Neuronal stem cell (in vitro differentiated cells): ENCODE results near the gene CABLES2.

Experiments used
- DNase-seq: peaks from one replicate; pipeline ENCODE4 v3.0.0-alpha.2; 2013; ENCODE audit warnings: low spot score
- H2AFZ ChIP-seq: one replicate; pipeline ENCODE4 v1.6.1; 2013; ENCODE audit warnings: mild to moderate bottlenecking, low read length, inconsistent platforms
- H2AK5ac ChIP-seq: 2 replicates; pipeline ENCODE4 v1.6.1; 2013; ENCODE audit warnings: low read depth, mild to moderate bottlenecking, inconsistent platforms, low read length, moderate library complexity, mixed read lengths
- H2BK120ac ChIP-seq: 2 replicates; pipeline ENCODE4 v1.6.1; 2013; ENCODE audit warnings: low read depth, mild to moderate bottlenecking, inconsistent platforms, low read length, moderate library complexity, mixed read lengths
- H2BK12ac ChIP-seq: one replicate; pipeline ENCODE4 v1.6.1; 2013; ENCODE audit warnings: low read length, inconsistent platforms
- H2BK15ac ChIP-seq: 2 replicates; pipeline ENCODE4 v1.6.1; 2013; ENCODE audit warnings: mild to moderate bottlenecking, low read length, inconsistent platforms, mixed read lengths
- H2BK5ac ChIP-seq: one replicate; pipeline ENCODE4 v1.6.1; 2013; ENCODE audit warnings: inconsistent platforms, mild to moderate bottlenecking, low read length, moderate library complexity
- H3K14ac ChIP-seq: one replicate; pipeline ENCODE4 v1.6.1; 2013; ENCODE audit warnings: low read length, inconsistent platforms
- H3K18ac ChIP-seq: 2 replicates; pipeline ENCODE4 v1.6.1; 2013; ENCODE audit warnings: low read length, inconsistent platforms
- H3K23ac ChIP-seq: 2 replicates; pipeline ENCODE4 v1.6.1; 2013; ENCODE audit warnings: low read depth, mild to moderate bottlenecking, mixed read lengths, low read length, inconsistent platforms; ENCODE audit not compliant: poor library complexity
- H3K27ac ChIP-seq: replicated peaks from 3 replicates; pipeline ENCODE4 v1.5.1; 2013; ENCODE audit warnings: low read length, inconsistent platforms
- H3K27me3 ChIP-seq, 3 experiments: 2 replicates each; pipeline ENCODE4 v1.6.1; 2013; ENCODE audit warnings: low read length in 3 of 3, mild to moderate bottlenecking in 2 of 3, inconsistent platforms in 1 of 3, low read depth in 1 of 3, mixed read lengths in 1 of 3, moderate library complexity in 1 of 3; ENCODE audit not compliant: control insufficient read depth in 3 of 3, insufficient read depth in 3 of 3
- H3K36me3 ChIP-seq, 2 donors: replicated peaks in 1 of 2; 2 replicates each; pipeline ENCODE4 v1.6.1; 2013; ENCODE audit warnings: low read length in 2 of 2; ENCODE audit not compliant: control insufficient read depth in 2 of 2, insufficient read depth in 2 of 2
- H3K4ac ChIP-seq: 2 replicates; pipeline ENCODE4 v1.6.1; 2013; ENCODE audit warnings: inconsistent platforms, mild to moderate bottlenecking, low read length, moderate library complexity
- H3K4me1 ChIP-seq, 2 donors: 1 replicate in 1 of 2; 2 replicates in 1 of 2; pipeline ENCODE4 v1.6.1; 2013; ENCODE audit warnings: low read length in 2 of 2, low read depth in 1 of 2; ENCODE audit not compliant: control insufficient read depth in 2 of 2, insufficient read depth in 1 of 2
- H3K4me2 ChIP-seq: one replicate; pipeline ENCODE4 v1.6.1; 2013; ENCODE audit warnings: mild to moderate bottlenecking, low read length, inconsistent platforms; ENCODE audit not compliant: insufficient read depth, poor library complexity, severe bottlenecking
- H3K4me3 ChIP-seq, 2 donors: 2 replicates each; pipeline ENCODE4 v1.5.1; 2013; ENCODE audit warnings: low read length in 2 of 2, mild to moderate bottlenecking in 2 of 2, inconsistent platforms in 1 of 2, moderate library complexity in 1 of 2
- H3K79me1 ChIP-seq: one replicate; pipeline ENCODE4 v1.6.1; 2013; ENCODE audit warnings: low read depth, mild to moderate bottlenecking, inconsistent platforms, low read length, moderate library complexity
- H3K9ac ChIP-seq: one replicate; pipeline ENCODE4 v1.6.1; 2013; ENCODE audit warnings: mild to moderate bottlenecking, low read depth, low read length, inconsistent platforms; ENCODE audit not compliant: poor library complexity
- H3K9me3 ChIP-seq, 2 donors: replicated peaks in 1 of 2; 2 replicates each; pipeline versions ENCODE3 to v1.6.1; 2013; ENCODE audit warnings: low read length in 2 of 2, mild to moderate bottlenecking in 2 of 2, inconsistent platforms in 1 of 2, low read depth in 1 of 2, mixed read lengths in 1 of 2, moderate library complexity in 1 of 2; ENCODE audit not compliant: control insufficient read depth in 2 of 2, insufficient read depth in 1 of 2
- H4K8ac ChIP-seq: one replicate; pipeline ENCODE4 v1.6.1; 2013; ENCODE audit warnings: low read depth, mild to moderate bottlenecking, inconsistent platforms, low read length, moderate library complexity
- H4K91ac ChIP-seq: one replicate; pipeline ENCODE4 v1.6.1; 2013; ENCODE audit warnings: low read length, low read depth, mild to moderate bottlenecking, inconsistent platforms; ENCODE audit not compliant: poor library complexity
- WGBS, 2 donors: extraction: QIAGEN DNeasy Blood & Tissue Kit; methylation state at CpG; one replicate each; pipeline ENCODE4 v1.1.7; 2013; ENCODE audit warnings: missing lambda C conversion rate in 2 of 2, mixed read lengths in 1 of 2; ENCODE audit not compliant: insufficient read length in 2 of 2, insufficient replicate concordance in 1 of 2; ENCODE audit errors: extremely low coverage in 2 of 2; 5-methylcytosine and 5-hydroxymethylcytosine counted together

CABLES2 gene

DNA sequence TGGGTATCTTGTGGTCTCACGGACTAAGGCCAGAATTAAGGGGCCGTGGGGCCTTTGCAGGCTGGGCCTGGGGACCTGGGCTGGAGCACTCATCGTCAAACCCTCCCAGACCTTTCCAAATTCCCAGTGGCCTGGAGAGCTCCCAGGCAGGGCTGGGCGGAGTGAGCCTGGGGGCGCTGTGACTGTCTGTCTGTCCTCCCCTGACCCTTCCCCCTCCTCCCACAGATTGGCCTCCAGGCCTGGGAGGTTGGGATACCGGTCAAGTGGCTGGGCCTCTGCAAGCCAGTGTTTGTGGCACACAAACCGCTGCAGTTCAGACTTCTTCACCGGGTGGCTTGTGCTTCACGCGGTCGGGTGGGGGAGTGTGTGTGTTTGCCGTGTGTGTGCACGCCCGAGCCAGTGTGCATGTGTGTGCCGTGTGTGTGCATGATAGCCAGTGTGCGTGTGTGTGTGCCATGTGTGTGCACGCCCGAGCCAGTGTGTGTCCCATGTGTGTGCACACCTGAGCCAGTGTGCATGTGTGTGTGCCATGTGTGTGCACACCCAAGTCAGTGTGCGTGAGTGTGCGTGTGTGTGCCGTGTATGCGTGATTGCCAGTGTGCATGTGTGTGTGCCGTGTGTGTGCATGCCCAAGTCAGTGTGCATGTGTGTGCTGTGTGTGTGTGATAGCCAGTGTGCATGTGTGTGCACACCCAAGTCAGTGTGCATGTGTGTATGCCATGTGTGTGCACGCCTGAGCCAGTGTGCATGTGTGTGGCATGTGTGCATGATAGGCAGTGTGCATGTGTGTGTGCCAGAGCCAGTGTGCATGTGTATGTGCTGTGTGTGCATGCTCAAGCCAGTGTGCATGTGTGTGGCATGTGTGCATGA, 14.0 kb upstream of the CABLES2 start:
- peaks cover 0 to 5% of the 10 kb centered on the region in 2 donors for H3K9me3 ChIP-seq
- peaks cover 0 to 35% (median 0%) of the 10 kb centered on the region in 3 experiments for H3K27me3 ChIP-seq
- H2AFZ ChIP-seq = no peak overlapping the region
- no CpG with 5 or more reads among the region's 24 CpGs for WGBS, 2 donors
- H2BK5ac ChIP-seq = no peak overlapping the region
- no peak overlapping the region for H2BK120ac ChIP-seq
- H3K23ac ChIP-seq = peak overlapping the region; percentile 95
- no peaks in the 10 kb centered on the region for H3K36me3 ChIP-seq
- no peak overlapping the region for H3K4me2 ChIP-seq
- H3K9ac ChIP-seq = peak overlapping the region; percentile 37
- peak overlapping the region; percentile 97 for H3K14ac ChIP-seq
- no peak overlapping the region for H3K4ac ChIP-seq
- H4K8ac ChIP-seq = peak overlapping the region; percentile 50
- H3K18ac ChIP-seq = peak overlapping the region; percentile 85
- H2AK5ac ChIP-seq = peak overlapping the region; percentile 4
- peak overlapping the region in 1 of 2 donors; percentile 51 for H3K4me3 ChIP-seq
- H3K27ac ChIP-seq = no peak overlapping the region
- H3K4me1 ChIP-seq = peaks cover 0 to 3% of the 10 kb centered on the region in 2 donors
- no peak for DNase-seq
- H2BK12ac ChIP-seq = peak overlapping the region; percentile 36
- H4K91ac ChIP-seq = peak overlapping the region; percentile 11
- peaks cover 5% of the 10 kb centered on the region for H3K79me1 ChIP-seq
- H2BK15ac ChIP-seq = no peak overlapping the region

DNA sequence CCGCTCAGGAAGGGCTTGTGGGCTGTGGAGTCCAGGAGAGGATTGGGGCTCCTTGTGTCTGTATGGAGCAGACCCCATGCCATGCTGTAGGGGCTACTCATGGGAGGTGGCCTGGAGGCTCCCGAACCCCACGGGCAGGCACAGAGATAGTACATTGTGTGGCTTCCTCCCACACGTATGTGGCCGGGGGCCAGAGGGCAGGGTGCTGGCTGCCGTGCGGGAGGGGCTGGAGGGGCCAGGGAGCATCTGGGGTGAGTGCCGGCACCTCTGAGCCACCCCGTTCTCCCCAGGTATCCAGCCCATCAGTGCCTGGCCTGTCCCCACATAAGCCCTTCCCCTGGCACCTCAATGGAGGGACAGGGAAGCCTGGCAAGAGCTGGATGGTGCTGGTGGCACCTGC, 12.7 kb upstream of the CABLES2 start:
- H2AFZ ChIP-seq = no peak overlapping the region
- peak overlapping the region; percentile 64 for H3K18ac ChIP-seq
- H3K4me2 ChIP-seq = no peak overlapping the region
- no peak overlapping the region for H4K91ac ChIP-seq
- no peak overlapping the region for H4K8ac ChIP-seq
- peaks cover 5% of the 10 kb centered on the region for H3K79me1 ChIP-seq
- H2AK5ac ChIP-seq = peak overlapping the region; percentile 70
- H2BK120ac ChIP-seq = peak overlapping the region; percentile 61
- H3K4ac ChIP-seq = no peak overlapping the region
- H3K4me3 ChIP-seq = no peak overlapping the region
- H2BK12ac ChIP-seq = no peak overlapping the region
- peaks cover 0 to 41% (median 0%) of the 10 kb centered on the region in 3 experiments for H3K27me3 ChIP-seq
- H3K9ac ChIP-seq = no peak overlapping the region
- H3K23ac ChIP-seq = no peak overlapping the region
- no peak for DNase-seq
- H2BK15ac ChIP-seq = no peak overlapping the region
- H3K14ac ChIP-seq = peak overlapping the region; percentile 82
- WGBS, 2 donors = no CpG with 5 or more reads among the region's 9 CpGs
- H3K4me1 ChIP-seq = peaks cover 0 to 3% of the 10 kb centered on the region in 2 donors
- no peak overlapping the region for H3K27ac ChIP-seq
- H3K9me3 ChIP-seq = peaks cover 0 to 5% of the 10 kb centered on the region in 2 donors
- H3K36me3 ChIP-seq = no peaks in the 10 kb centered on the region
- no peak overlapping the region for H2BK5ac ChIP-seq

DNA sequence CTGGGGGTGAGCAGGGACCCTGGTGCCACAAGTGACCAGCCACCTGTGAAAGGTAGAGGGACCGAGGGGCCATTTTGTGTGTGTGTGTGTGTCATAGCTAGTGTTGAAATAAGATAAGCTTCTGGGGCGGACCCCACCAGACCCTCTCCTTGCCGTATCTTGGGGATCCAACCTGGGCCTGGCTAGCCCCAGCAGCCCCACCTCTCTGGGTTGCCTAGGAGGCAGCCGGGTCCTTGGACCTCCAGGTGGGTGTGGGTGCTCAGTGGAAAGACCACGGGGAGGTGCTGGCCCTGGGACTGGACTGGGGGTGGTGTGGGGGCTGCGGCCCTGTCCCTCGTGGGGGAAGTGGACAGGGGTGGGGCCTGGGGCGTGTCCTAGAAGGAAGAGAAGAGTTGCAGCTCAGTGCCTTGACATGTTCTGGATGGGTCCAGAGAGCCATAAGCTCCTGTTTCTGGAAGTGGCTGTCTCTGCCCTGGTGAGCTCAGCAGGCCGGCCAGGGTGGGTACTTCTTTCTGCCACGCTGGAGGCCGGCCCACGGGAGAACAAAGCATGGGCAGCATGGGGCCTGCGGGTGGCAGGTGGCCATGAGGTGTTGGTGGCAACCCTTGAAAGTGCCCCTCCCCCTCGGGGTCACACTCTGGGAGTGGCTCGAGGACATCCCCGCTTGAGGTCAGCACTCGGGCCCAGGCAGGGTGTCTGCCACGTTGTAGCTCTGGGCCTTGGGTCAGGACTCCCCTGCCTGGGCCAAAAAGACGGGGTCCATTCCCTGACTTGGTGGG, 11.8 kb upstream of the CABLES2 start:
- Histone ChIP-seq H3K36me3 (no peaks in the 10 kb centered on the region), H3K79me1 (peaks cover 3% of the 10 kb centered on the region), H3K4ac (no peak overlapping the region), H3K18ac (peak overlapping the region; percentile 48), H3K4me1 (peaks cover 0 to 3% of the 10 kb centered on the region in 2 donors), H3K27ac (no peak overlapping the region), H3K23ac (peak overlapping the region; percentile 80), H2BK12ac (peak overlapping the region; percentile 73), H4K8ac (no peak overlapping the region), H3K14ac (peak overlapping the region; percentile 82), H3K9ac (no peak overlapping the region), H2AFZ (no peak overlapping the region), H2AK5ac (peak overlapping the region; percentile 70), H4K91ac (no peak overlapping the region), H3K4me2 (no peak overlapping the region), H3K4me3 (no peak overlapping the region), H2BK15ac (peak overlapping the region; percentile 11), H3K27me3 (peaks cover 0 to 48% (median 0%) of the 10 kb centered on the region in 3 experiments), H2BK120ac (peak overlapping the region; percentile 61), H2BK5ac (no peak overlapping the region), H3K9me3 (peaks cover 0 to 5% of the 10 kb centered on the region in 2 donors)
- no CpG with 5 or more reads among the region's 19 CpGs for WGBS, 2 donors
- no peak for DNase-seq
